Epithelial cell of proximal tubule (primary cell): Measurements from ENCODE around the gene JDP2. TPM values are rescaled to one million over a fixed set of nuclear protein-coding genes. Genes with fewer than 3 reads are reported as not detected.
"Not testable (repeated sequence)": the region's sequence is repeated elsewhere in the genome, so short reads cannot be mapped to it uniquely, and the experiment has no call there.

ENCODE experiments used
- DNase-seq: peaks from one replicate; pipeline ENCODE4 v3.0.0-alpha.2; 2011; ENCODE audit warnings: low read depth
- H3K4me3 ChIP-seq: 2 replicates; pipeline ENCODE4 v1.5.1; 2011; ENCODE audit warnings: low read depth, mild to moderate bottlenecking, low read length
- CTCF ChIP-seq: conservative IDR thresholded peaks from 2 replicates; pipeline ENCODE4 v1.5.1; 2012; ENCODE audit warnings: low read depth, mild to moderate bottlenecking, low read length
- total RNA-seq: library from RNA; depleted of rRNA; stranded (reverse); fragments of >200 nt; gene quantifications from 2 replicates; pipeline ENCODE4 v1.2.3, GENCODE V29; 2015

The JDP2 gene
- total RNA-seq, 1 donor from 2014 or later, result 16.6 TPM

- H3K4me3 ChIP-seq, result no peak overlapping the region
- no peak for TF ChIP-seq CTCF
- DNase-seq, result no peak
Observed at GRCh38 chr14:75469164-75469563, 41.3 kb downstream of the JDP2 start.

DNA sequence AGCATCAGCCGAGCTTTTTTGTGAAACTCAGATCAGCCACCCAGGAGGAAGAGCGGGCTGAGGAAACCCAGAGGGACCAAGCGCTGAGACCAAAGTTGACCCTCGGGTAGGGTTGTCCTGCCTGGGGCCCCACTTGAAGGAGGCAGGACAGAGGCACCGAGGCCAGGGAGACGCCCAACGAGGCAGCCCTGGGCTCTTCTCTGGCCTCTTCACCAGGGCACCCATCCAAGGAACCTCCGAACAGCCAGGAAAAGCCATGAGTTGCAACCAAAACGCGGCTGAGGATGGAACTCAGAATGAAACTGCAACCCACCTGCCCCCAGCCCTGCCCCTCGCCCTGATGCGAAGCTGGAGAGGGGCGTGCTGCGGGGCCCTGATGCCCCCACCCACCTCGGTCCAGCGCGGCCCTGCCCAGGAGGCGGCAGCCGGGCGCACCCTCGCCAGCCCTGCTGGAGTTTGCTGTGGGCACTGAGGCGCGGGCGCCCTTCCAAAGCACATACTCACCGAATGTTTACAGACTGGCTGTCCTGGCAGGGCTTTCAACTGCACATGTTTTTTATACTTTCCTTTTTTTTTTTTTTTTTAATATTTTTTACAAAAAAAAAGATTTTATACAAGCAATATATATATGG lies 41.9 kb downstream of the JDP2 start:
- no peak overlapping the region for H3K4me3 ChIP-seq
- DNase-seq, result no peak
- TF ChIP-seq CTCF, result no peak

DNA sequence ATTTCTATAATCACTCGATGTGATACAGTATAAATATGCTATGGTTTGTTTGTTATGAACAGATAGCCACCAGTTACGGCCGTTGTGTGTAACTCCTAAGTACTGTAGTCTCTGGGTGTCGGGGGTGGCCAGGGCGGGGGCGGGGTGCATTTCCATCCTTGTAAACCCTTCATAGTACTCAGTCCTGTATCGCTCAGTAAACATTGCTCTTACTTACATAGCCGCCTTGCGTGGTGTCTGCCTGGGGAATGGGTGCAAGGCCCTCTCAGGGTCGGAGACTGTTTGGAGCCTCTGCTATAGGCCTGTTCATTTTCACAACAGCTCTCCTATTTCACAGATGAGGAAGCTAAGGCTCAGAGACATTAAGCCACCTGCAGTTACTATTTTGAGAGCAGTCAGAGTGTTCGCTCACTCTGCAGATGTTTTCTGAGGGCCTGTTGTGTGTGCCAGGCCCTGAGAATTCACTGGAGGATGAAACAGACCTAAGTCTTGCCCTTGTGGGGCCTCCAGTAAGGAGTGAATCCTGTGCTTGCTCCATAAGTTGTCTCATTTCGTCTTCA lies 42.5 kb downstream of the JDP2 start:
- DNase-seq, result no peak
- no peak for TF ChIP-seq CTCF
- no peak overlapping the region for H3K4me3 ChIP-seq

DNA sequence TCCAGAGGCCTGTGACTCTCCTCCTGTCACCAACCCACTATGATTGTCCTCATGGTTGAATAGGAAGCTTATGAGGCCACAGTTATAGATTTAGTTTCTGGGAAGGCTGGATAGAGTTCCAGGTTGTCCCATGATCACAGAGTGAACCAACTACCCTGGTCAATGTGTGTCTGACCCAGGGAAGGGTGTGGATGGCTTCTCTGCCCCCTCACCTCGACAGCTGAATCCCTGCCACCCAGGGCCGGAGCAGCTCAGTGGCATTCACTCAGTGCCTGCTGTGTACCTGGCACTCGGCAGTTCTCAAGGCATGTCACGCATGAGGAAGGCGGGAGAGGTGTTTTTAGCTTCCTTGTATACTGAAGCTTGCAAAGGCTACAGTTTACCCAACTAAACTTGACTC lies 43.2 kb downstream of the JDP2 start:
- TF ChIP-seq CTCF, result no peak
- no peak overlapping the region for H3K4me3 ChIP-seq
- no peak for DNase-seq

DNA sequence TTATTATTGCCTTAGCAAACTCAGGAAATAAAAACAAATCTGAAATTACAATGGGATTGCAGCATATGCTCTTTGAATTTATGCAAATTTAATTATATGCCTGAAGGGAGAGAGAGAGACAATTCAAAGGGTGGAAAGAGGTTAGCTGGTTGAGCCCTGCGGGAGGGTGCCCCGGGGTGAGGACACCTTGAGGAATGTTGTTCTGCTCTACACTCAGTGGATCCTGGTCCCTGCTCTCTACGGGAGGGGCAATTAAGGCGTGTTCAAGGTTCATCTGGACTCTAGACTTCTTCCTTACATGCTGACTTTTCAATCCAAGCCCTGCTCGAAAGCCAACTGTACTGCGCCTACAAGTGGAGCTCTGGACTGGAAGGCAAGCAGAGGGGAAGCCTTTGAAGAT lies 46.3 kb downstream of the JDP2 start:
- not testable (repeated sequence) for DNase-seq

GRCh38 chr14:75476274-75476995 lies 48.6 kb downstream of the JDP2 start:
- H3K4me3 ChIP-seq, result no peak overlapping the region
- no peak for DNase-seq
- TF ChIP-seq CTCF, result no peak

More for the DNA sequence above, 46.3 kb downstream of the JDP2 start:
- H3K4me3 ChIP-seq, result not testable (repeated sequence)

DNA sequence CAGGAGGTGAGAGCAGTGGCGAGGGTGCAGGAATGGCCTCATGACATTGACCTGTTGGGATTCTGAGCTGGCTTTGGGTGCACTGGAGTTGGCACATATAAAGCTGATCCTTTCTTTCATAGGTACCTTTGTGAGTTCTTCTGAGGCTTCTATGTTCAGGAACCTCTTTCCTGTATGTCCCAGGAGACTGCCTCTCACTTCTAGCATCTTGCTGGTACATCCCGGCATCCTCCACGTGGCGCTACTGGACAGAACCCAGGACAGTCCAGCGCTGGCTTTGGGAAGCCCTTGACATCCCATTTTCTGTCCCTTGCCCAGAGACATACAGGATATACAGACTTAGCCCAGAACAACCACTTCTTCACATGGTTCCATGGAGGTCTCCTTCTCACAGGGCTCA lies 50.1 kb downstream of the JDP2 start:
- DNase-seq, result no peak
- H3K4me3 ChIP-seq, result no peak overlapping the region
- no peak for TF ChIP-seq CTCF
